Activated CD8-positive, alpha-beta memory T cell treated with anti-CD3 and anti-CD28 coated beads for 36 hours (primary cell): ENCODE results near the gene PGGHG. TPM values are rescaled to one million over a fixed set of nuclear protein-coding genes. Genes with fewer than 3 reads are reported as not detected.

ENCODE experiments used
- CTCF ChIA-PET: fragments of 350-600 bp; sonication (Branson Sonifier 250); formaldehyde crosslinking; loops from one replicate; lab custom pipeline; 2021; ENCODE audit warnings: antibody characterized with exemption; lab: Charles Lee
- POLR2A ChIA-PET: fragments of 350-600 bp; sonication (Branson Sonifier 250); formaldehyde crosslinking; loops from one replicate; lab custom pipeline; 2021; ENCODE audit warnings: antibody characterized with exemption; lab: Charles Lee
- total RNA-seq, 2 experiments: library from RNA; stranded (reverse); gene quantifications; one replicate each; pipeline ENCODE4 v1.2.3, GENCODE V29; 2021

The PGGHG gene
- total RNA-seq, 2 experiments from 2014 or later, result 84.3 to 85.2 TPM

DNA sequence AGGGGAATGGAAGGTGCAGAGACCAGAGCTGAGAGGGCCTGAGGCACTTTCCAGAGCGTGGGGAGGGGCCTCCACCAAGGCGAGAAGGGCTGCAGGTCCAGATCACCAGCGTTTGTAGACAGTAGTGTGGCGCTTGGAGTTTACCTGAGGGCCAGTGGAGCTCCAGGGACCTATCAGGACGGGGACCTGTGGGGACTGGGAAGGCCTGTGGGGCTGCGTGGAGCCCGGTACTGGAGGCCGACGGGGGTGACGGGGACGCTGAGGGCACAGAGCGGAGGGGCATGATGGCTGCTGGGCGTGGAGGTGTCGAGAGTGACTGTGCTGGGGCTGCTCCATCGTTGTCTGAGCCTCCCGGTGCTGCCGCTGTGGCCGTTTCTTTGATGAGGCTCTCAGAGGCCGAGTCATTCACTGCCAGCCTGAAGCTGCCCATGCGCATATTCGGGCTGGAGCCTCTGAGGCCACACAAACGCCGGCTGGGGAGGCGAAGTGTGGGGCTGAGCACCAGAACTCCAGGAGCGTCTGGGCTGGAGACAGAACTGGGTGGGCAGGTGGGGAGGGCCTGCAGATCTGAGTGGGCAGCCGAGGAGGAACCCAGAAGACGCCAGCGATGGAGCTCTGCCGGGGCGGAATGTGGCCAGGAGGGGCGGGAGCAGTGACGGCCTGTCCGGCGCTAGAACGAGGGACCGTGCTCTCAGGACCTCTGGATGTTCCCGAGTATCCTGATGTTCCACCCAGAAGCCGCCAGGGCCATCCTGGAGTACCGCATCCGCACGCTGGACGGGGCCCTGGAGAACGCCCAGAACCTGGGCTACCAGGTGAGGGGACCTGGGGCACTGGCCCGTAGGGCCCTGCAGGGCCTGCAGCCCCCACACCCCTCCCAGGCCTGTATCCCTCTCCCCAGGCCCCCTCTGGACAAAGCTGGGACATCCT lies 2.6 kb downstream of the PGGHG start:
- POLR2A ChIA-PET, result no interaction called here
- CTCF ChIA-PET, result interaction anchor here (1.2 kb wide), 1 partner anchor 8 kb away, joined by 3 read pairs; the partner anchor contains the start of gene IFITM5

DNA sequence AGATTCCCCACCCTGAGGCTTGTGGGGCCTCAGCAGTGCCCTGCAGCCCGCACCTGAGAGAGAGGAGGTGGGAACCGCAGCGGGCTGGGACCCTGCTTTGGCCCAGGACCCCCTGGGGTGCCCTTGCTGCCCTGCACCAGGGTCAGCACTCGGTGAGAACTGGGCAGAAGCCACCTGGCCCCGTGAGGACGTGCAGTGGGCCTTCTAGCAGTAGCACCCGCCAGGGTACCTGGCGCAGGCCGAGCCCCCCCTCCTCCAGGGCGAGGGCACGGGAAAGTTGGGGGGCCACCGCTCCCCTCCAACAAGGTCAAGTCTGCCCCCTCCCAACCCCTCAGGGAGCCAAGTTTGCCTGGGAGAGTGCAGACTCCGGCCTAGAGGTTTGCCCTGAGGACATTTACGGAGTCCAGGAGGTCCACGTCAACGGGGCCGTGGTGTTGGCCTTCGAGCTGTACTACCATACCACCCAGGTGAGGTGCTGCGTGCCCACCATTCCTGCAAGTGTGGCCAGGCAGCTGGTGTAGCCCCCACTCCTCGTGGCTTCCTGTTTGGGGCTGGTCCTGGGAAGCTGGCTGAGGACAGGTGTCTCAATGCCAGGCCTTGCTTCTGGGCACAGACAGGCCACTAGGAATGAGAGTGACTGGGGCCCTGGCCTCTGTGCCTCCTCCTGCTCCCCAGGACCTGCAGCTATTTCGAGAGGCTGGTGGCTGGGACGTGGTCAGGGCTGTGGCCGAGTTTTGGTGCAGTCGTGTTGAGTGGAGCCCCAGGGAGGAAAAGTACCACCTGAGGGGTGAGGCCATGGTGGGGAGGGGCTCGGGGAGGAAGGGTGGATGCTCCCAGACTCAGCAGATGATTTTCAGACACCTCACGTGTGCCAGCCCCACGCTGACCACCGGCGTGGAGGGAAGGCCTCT lies 3.5 kb downstream of the PGGHG start:
- CTCF ChIA-PET, result interaction anchor here (0.6 kb wide), 1 partner anchor 64 kb away, joined by 3 read pairs; no protein-coding TSS in a partner anchor
- POLR2A ChIA-PET, result no interaction called here

DNA sequence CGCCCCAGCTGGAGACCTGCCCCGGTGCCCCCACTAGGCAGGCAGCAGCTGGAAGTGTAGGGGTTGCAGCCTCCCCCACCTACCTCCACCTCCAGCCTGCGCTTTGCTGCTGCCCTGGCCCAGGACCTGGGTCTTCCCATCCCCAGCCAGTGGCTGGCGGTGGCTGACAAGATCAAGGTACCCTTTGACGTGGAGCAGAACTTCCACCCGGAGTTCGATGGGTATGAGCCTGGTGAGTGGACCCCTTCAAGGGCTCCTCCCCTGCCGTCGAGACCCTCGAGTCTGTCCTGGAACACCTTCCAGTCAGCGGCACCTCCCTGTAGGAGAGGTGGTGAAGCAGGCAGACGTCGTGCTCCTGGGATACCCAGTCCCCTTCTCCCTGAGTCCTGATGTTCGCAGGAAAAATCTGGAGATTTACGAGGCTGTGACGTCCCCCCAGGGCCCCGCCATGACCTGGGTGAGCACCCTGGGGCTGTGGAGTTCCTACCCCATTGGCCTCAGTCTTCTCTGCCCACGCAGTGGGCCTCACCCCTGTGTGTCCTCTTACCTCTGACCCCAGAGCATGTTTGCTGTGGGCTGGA lies 4.4 kb downstream of the PGGHG start:
- POLR2A ChIA-PET, result interaction anchor here (0.9 kb wide), 1 partner anchor 11 kb away, joined by 3 read pairs; no protein-coding TSS in a partner anchor
- CTCF ChIA-PET, result interaction anchor here (0.6 to 2.6 kb wide), 3 partner anchors 12 to 65 kb away, joined by 3 to 17 read pairs (median 4); no protein-coding TSS in a partner anchor

DNA sequence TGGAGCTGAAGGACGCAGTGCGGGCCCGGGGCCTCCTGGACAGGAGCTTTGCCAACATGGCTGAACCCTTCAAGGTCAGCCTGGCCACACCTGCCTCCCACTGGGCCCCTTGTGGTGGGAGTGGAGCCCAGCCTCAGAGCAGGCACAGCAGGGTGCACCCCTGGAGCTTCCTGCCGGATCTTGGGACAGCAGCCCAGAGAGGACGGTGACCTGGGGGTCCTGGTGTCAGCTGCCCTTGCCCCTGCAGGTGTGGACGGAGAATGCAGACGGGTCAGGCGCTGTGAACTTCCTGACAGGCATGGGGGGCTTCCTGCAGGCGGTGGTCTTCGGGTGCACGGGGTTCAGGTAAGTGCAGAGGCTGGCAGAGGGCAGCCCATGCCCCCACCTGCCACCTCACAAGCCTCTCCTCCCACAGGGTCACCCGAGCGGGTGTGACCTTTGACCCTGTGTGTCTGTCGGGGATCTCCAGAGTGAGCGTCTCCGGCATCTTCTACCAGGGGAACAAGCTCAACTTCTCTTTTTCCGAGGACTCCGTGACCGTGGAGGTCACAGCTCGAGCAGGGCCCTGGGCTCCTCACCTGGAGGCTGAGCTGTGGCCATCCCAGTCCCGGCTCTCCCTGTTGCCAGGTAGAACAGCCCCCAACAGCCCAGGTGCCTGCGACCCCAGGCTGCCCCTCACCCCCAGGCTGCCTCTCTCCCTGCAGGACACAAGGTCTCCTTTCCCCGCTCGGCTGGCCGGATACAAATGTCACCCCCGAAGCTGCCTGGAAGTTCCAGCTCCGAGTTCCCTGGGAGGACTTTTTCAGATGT lies 5.1 kb downstream of the PGGHG start:
- POLR2A ChIA-PET, result interaction anchor here (0.9 kb wide), 1 partner anchor 12 kb away, joined by 3 read pairs; no protein-coding TSS in a partner anchor
- CTCF ChIA-PET, result interaction anchor here (1.1 to 2.6 kb wide), 2 partner anchors 12 to 13 kb away, joined by 4 to 17 read pairs; no protein-coding TSS in a partner anchor

DNA sequence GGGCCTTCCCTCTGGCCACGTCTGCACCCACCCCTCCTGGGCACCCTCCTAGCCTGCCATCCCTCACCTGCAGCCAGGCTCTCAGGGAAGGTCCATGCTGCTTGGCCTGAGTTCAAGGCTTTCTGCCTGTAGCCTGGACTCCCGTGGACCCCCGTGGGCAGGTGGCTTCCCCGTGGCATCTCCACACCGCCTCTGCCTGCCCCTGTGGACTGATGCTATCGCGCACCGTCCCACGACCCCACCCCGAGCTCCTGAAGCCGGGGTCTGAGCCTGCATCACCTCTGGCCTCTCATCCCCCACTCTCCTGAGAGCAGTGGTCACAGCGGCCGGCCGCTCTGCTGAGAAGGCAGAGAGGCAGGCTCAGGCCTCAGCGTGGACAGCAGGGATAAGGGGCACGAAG lies 5.9 kb downstream of the PGGHG start:
- ChIA-PET CTCF (interaction anchor here (1.1 to 2.6 kb wide), 2 partner anchors 11 to 14 kb away, joined by 4 to 17 read pairs; no protein-coding TSS in a partner anchor), POLR2A (no interaction called here)

DNA sequence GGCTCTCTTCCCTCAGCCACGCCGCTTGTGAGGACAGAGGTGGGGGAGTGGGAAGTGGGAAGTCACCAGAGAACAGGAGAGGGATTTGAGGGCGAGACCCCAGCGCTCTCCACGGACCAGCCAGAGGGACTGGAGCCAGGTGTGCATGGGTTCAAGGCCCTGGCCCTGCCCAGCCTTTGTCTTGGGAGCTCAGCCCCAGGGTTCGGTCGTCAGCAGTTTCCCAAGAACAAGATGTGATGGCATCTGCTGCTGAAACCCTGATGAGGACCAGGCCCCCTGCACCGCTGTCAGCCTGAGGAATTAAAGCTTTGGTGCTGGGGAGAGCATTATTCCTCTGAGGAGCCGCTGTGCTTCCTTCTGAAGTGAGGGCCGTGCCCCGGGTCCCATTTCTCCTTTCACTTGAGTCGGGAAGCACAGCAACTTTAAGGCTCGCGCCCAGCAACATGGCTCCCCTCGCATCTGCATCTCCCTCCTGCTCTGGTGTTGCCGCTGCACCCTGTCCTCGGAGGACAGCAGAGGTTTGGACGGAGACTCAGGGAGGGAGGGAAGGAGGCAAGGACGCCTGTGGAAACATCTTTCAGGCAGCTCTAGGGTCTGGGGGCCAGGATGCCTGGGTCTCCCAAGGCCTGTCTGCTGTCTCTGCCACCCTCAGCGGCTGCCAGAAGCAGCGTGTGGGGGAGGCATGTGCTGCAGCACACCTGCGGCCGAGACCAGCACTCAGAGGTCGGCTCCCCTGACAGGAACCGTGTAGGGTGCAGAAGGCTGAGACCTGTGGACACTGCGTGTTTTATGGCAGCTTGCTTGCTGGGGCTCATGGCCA lies 6.6 kb downstream of the PGGHG start:
- CTCF ChIA-PET, result interaction anchor here (2.6 kb wide), 1 partner anchor 10 kb away, joined by 17 read pairs; no protein-coding TSS in a partner anchor
- POLR2A ChIA-PET, result no interaction called here

DNA sequence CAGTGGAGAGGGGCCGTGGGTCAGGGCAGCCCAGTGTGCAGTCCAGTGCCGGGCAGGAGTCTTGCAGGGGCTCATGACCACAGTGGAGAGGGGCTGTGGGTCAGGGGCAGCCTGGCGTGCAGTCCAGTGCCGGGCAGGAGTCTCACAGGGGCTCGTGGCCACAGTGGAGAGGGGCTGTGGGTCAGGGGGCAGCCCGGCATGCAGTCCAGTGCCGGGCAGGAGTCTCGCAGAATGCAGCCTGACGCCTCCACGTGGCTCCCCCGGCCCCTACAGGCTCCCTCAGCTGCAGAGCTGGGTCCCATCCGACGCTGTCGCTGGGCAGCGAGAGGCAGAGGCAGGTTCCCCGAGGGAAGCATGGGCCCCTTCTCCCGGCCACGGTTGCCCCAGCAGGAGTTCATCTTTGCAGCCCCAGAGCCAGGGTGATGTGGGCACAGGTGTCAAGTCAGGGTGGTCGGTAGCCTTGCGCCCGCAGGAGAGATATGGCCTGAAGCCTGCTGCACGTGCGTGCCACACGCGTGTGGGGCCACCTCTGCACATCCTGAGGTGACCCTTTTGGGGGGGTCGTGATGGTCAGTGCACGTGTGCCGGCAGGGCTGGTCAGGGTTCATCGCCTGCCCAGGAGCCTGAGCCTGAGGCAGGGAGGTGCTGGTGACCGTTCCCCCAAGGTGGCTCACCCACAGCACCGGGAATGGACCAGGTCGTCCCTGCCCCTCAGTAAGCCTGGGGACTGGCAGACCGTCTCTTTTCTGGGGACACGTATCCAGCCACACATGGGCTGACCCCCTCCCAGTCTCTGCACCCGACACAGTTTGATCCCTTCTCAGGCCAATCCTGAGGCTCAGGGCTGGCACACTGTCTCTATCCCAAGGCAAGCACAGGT lies 7.5 kb downstream of the PGGHG start:
- ChIA-PET CTCF (interaction anchor here (2.6 kb wide), 1 partner anchor 9 kb away, joined by 17 read pairs; no protein-coding TSS in a partner anchor), POLR2A (no interaction called here)

DNA sequence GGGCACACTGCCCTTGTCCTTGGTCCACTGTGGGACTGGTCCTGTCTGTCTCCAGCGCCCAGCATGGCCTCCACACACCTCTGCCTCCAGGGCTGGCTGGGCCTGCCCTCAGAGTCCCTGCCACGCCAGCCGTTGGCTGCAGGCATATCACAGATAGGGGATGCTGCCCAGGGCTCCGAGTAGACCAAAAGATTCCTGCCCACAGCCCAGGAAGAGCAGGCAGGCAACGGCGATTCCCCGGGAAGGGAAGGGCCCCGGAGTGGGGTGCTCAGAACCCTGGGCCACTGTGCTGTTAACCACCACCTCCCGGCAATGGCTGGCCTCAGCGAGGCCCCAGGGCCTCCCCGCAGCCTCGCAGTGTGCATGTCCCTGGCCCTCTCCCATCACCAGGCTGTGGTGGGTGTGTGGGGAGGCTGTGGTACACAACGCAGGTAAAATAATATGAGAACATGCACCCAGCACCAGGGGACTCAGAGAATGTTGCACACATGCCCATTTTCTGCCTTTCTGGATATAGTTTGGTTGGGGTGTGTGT lies 8.2 kb downstream of the PGGHG start:
- ChIA-PET POLR2A (interaction anchor here (0.6 kb wide), 1 partner anchor 85 kb away, joined by 3 read pairs; no protein-coding TSS in a partner anchor), CTCF (no interaction called here)

DNA sequence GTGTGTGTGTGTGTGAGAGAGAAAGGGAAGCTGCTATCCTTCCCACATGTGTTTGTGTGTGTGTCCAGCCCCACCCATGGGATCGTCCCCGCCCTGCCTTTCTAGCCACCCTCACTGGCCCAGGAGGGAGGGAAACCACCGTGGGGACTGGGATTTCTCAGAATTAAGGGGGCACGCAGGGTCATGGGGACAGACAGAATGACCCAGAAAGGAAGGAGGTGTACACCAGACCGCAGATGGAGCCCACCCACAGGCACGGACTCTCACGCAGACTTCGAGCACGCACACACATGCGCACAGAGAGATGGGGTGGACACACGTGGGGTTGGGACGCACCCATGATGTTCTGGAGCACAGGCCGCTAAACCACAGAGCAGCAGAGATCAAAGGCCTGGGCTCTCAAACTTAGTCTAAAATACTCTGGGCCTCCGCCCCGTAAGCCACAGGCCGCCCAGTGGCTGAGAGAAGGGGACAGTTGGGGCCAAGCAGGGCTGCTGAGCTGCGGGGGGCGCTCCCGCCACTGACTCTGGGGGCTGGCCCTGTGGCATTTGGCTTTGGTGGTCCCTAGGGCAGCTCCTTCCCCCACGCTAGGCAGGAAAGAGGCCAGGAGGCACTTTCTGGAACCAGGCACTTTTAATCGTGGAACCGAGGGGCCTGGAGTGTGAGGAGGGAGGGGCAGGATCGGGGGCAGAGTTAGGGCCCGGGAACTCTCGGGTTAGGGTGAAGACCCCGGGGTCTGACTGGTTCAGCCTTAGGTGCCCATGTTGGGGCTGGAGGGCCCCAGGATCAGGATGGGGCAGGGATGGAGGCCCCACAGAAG lies 8.9 kb downstream of the PGGHG start:
- ChIA-PET POLR2A (interaction anchor here (0.6 kb wide), 1 partner anchor 84 kb away, joined by 3 read pairs; no protein-coding TSS in a partner anchor), CTCF (no interaction called here)

DNA sequence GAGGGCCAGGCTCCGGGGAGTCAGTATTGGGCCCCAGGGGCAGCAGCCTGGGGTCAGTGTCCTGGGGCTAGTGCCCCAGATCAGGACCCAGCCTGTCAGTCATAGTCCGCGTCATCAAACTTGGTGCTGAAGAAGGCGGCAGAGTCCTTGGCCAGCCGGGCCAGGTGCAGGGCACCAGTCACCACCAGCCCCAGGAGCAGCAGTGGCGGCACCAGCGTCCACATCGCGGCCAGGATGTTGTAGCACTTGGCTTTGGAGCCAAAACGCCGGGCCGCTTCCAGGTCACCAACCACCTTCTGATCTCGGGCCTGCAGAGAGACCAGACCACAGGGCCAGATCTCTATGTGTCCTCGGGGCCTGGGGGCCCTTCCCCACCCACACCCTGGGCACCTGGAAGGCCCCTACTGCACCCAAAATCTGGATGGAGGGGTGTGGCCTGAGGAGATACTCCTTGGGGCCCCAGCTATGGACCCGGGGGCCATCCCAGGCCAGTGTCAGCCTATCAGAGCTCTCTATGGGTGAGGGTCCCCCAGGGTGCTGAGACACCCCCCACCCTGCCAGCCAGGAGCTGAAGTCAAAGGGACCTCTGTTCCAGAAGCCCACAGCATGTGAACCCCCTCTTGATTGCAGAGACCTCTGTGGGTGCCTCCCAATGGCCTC lies 9.6 kb downstream of the PGGHG start:
- CTCF ChIA-PET, result interaction anchor here (0.6 to 1.7 kb wide), 3 partner anchors 8 to 248 kb away, joined by 3 to 4 read pairs (median 3); no protein-coding TSS in a partner anchor
- POLR2A ChIA-PET, result no interaction called here

DNA sequence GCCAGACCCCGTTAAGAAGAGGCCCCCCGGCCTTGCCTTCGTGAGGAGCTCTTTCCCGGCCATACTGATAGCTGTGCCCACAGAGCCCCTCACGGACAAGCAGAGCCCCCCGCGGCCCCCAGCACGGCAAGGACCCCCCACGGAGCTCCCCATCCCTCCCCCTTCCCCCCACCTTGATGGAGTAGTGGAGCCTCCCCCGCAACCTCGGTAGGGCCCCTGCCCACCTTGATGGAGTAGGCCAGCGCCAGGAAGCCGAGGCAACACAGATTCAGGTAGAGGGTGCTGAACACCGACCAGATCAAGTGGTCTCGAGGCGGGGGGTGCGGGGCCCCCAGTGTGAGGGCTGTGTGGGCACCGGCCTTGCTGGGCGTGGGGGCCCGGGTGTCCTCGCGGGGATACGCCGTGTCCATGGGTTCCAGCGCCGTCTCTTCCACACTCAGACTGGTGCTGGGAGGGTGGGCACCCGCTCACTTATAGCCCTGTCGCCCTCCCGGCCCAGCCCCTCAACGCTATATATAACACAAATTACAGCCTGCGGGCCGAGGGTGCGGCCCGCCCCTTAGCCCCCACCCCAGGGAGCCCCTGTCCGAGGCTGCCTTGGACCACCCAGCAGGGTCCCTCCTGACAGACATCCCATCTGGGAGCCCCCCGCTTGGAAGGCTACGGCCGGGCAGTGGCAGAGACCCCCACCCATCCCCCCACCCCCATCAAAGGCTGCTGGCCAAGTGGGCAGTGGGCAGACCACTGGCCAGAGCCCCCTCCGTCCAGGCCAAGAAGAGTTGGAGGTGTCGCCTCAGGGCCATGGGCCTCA lies 10.4 kb downstream of the PGGHG start, which contains the start of gene IFITM5:
IFITM5 (minus strand) TSS at position 446 of the 811 bp plus-strand sequence; CDS start at position 410, 36 bp downstream.
- CTCF ChIA-PET, result interaction anchor here (0.6 to 1.7 kb wide), 4 partner anchors 9 to 247 kb away, joined by 3 to 4 read pairs (median 3); no protein-coding TSS in a partner anchor
- POLR2A ChIA-PET, result no interaction called here

DNA sequence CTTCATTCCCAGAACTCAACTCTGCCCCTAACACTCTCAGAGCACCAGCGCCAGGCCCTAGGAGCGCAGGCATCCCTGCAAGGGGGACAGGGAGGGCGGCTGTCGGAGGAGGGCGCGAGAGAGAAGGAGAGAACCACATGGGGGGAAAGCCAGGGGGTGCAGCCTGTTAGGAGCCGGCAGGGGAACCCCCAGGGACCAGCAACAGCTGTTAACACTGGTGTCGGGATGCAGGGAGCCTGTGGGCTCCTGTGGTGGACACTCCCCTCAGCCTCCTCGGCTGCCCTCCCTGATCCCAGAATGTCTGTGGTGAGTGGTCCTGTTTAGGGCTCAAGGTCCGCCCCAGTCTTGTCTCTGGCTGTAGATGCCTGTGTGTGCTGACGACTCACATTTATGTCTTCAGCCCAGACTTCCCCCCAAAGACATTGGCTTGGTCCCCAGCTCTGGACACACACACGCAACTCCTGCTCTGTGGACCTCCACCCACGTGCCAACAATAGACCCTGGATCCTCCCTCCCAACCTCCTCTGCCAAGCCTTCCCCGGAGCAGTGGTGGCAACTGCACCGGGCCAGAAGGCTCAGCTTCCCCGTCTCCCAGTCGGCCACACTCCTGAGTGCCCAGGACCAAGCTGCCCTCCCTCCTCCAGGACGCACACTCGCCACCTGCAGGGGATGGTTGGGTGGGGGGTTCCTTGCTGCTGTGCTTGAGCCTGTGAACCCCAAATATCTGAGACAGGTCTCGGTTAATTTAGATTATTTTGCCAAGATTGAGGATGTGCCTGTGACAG lies 11.2 kb downstream of the PGGHG start:
- ChIA-PET POLR2A (no interaction called here), CTCF (interaction anchor here (1.1 to 1.8 kb wide), 6 partner anchors 10 to 62 kb away, joined by 3 to 4 read pairs (median 3); partner anchors contain the start of gene PGGHG)

DNA sequence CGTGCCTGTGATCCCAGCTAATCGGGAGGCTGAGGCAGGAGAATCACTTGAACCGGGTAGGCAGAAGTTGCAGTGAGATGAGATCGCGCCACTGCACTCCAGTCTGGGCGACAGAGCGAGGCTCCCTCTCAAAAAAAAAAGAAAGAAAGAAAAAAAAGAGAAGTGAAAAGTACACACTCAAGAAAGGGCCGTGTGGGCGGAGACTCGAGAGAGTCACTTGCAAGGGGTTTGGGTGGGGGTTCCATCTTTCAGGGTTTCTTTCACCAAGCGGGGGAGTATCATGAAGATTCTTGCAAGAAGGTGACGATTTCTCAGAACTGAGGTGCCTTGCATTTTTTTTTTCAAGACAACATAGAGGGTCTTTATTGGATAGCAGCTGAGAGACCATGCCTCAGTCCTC lies 14.4 kb downstream of the PGGHG start:
- CTCF ChIA-PET, result interaction anchor here (0.7 kb wide), 1 partner anchor 14 kb away, joined by 4 read pairs; no protein-coding TSS in a partner anchor
- POLR2A ChIA-PET, result no interaction called here
